ENCODE data around the gene ZFHX3. TPM values are rescaled to one million over a fixed set of nuclear protein-coding genes. Genes with fewer than 3 reads are reported as not detected.

The ZFHX3 gene
- total RNA-seq, 2 donors from 2014 or later = 9.2 to 18.9 TPM

DNA sequence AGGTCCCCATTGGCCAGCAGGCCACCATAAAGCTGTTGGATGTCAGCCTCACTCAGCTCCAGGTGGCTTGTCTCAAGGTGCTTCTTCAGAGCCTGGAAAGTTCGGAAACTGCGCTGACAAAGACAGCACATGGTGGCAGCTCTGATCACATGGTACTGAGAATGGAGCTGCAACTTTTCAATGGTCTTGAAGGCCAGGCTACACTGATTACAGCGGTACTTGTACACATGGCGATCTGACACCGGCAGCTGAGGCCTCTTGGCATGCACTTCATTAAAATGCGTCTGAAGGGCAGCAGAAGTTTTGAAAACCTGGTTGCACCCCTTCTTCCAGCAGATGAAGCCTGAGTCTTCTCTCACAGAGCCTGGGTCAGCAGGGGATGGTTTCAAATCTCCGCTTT, 249.7 kb downstream of the ZFHX3 start:
- H3K27ac ChIP-seq = no peak overlapping the region
- no peak for DNase-seq (ENCODE audit: low spot score)
- no peak overlapping the region for H3K4me3 ChIP-seq
- H3K4me1 ChIP-seq = no peaks in the 10 kb centered on the region
- TF ChIP-seq, protein P1, sequence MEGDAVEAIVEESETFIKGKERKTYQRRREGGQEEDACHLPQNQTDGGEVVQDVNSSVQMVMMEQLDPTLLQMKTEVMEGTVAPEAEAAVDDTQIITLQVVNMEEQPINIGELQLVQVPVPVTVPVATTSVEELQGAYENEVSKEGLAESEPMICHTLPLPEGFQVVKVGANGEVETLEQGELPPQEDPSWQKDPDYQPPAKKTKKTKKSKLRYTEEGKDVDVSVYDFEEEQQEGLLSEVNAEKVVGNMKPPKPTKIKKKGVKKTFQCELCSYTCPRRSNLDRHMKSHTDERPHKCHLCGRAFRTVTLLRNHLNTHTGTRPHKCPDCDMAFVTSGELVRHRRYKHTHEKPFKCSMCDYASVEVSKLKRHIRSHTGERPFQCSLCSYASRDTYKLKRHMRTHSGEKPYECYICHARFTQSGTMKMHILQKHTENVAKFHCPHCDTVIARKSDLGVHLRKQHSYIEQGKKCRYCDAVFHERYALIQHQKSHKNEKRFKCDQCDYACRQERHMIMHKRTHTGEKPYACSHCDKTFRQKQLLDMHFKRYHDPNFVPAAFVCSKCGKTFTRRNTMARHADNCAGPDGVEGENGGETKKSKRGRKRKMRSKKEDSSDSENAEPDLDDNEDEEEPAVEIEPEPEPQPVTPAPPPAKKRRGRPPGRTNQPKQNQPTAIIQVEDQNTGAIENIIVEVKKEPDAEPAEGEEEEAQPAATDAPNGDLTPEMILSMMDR (IDR thresholded peaks at IDR 0.05) = no peak
- peaks cover 64% of the 10 kb centered on the region for H3K36me3 ChIP-seq
- H3K27me3 ChIP-seq = no peaks in the 10 kb centered on the region
- no peaks in the 10 kb centered on the region for H3K9me3 ChIP-seq

DNA sequence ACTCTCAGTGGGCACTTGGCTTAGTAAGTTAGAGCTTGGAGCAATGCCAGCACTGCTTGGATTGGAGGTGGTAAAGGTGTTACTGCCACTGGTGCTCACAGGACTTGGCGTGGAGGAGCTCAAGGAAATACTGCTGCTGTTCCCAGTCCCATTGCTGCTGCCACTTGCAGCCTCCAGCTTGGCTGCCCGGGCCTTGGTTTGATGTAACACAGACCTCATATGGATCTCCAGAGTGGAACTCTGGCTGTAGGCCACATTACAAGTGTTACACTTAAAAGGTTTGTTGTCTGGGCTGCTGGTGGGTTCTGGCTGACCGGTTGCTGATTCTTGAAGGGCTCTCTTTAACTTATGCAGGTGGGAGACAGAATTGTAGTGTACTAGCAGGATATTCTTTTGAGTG, 250.3 kb downstream of the ZFHX3 start:
- DNase-seq (ENCODE audit: low spot score) = no peak
- Histone ChIP-seq H3K36me3 (peaks cover 71% of the 10 kb centered on the region), H3K27me3 (no peaks in the 10 kb centered on the region), H3K9me3 (no peaks in the 10 kb centered on the region), H3K27ac (no peak overlapping the region), H3K4me3 (no peak overlapping the region), H3K4me1 (no peaks in the 10 kb centered on the region)
- TF ChIP-seq, protein P1 (IDR thresholded peaks at IDR 0.05) = no peak

DNA sequence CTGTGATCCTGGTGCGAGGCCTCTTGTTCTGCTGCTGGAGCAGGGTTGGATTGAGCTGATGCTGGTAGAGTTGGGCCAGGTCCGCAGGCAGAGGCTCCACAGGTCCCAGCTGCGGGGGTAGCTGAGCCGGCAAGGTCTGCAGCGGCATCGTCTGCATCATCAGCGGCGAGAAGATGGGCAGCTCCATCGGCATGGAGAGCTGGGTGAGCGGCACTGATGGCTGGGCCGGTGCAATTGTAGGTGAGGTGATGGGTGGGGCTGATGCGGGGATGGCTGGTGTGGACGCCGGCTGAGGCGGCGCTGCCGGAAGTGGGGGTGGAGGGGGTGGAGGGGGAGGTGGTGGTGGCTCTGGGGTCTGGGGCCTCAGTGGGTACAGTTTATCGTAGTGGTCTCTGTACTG, 251.7 kb downstream of the ZFHX3 start:
- Histone ChIP-seq H3K4me1 (no peaks in the 10 kb centered on the region), H3K36me3 (peaks cover 71% of the 10 kb centered on the region), H3K4me3 (no peak overlapping the region), H3K27ac (no peak overlapping the region), H3K9me3 (no peaks in the 10 kb centered on the region), H3K27me3 (no peaks in the 10 kb centered on the region)
- no peak for DNase-seq (ENCODE audit: low spot score)
- TF ChIP-seq, protein P1 (IDR thresholded peaks at IDR 0.05) = no peak

DNA sequence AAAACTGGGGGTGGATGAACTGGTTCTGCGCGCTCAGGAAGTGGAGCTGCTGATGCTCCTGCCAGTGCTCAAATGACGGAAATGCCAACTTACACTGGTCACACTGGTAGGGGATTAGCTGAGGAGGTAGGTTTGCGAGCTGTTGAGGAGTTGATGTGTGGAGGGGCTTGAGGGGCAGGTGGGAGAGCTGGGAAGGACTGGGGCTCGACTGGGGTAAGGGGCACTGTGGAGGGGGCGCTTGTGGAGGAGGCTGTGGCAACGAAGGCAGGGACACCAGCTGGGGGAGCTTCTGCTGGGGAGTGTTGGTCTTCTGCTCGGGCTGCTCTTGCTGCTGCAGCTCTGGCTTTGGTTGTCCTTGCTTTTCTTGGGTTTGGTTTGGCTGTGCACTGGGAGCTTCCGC, 252.9 kb downstream of the ZFHX3 start:
- Histone ChIP-seq H3K27me3 (no peaks in the 10 kb centered on the region), H3K9me3 (no peaks in the 10 kb centered on the region), H3K36me3 (peaks cover 73% of the 10 kb centered on the region), H3K4me1 (no peaks in the 10 kb centered on the region), H3K27ac (no peak overlapping the region), H3K4me3 (no peak overlapping the region)
- no peak for DNase-seq (ENCODE audit: low spot score)
- TF ChIP-seq, protein P1 (IDR thresholded peaks at IDR 0.05) = no peak

DNA sequence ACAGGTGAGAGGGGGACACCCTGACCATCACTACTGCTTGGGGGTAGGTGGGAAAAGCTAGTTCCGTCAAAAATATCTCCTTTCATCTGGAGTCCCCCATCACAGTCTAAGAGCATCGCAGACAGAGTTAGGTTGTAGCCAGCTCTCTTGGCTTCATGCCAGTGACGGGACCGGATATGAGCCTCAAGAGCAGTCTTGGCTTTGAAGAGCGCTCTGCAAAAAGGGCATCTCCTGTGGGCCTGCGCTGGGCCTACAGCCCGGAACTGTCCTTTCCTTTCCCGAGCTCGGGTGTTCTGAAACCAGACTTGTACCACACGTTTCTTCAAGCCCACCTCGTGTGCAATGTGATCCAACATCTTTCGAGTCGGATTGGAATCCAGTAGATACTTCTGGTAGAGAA, 253.6 kb downstream of the ZFHX3 start:
- peaks cover 68% of the 10 kb centered on the region for H3K36me3 ChIP-seq
- no peak overlapping the region for H3K4me3 ChIP-seq
- DNase-seq (ENCODE audit: low spot score) = no peak

DNA sequence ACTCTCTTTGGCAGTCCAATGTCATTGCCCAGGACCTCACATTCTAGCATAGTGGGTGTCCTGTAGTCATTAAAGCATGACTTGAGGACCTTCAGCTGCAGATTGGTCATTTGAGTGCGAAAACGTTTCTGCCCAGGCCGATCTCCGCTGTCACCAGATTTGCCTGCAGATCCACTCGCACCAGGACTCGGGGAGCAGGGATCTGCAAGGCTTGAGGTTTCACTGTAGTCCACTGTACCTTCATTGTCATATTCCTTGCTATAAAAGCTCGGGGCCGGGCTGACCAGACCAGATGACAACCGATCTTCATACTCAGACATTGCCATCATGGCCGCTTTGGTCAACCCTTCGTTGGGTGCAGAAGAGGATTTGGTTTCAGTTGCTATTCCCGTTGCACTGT, 254.2 kb downstream of the ZFHX3 start:
- H3K4me3 ChIP-seq = no peak overlapping the region
- H3K27me3 ChIP-seq = no peaks in the 10 kb centered on the region
- no peaks in the 10 kb centered on the region for H3K4me1 ChIP-seq
- H3K36me3 ChIP-seq = peaks cover 64% of the 10 kb centered on the region
- TF ChIP-seq, protein P1 (IDR thresholded peaks at IDR 0.05) = no peak
- no peak overlapping the region for H3K27ac ChIP-seq
- no peak for DNase-seq (ENCODE audit: low spot score)
- H3K9me3 ChIP-seq = no peaks in the 10 kb centered on the region

More for the DNA sequence above, 253.6 kb downstream of the ZFHX3 start:
- TF ChIP-seq, protein P1 (IDR thresholded peaks at IDR 0.05) = no peak
- no peak overlapping the region for H3K27ac ChIP-seq
- no peaks in the 10 kb centered on the region for H3K9me3 ChIP-seq
- no peaks in the 10 kb centered on the region for H3K4me1 ChIP-seq
- no peaks in the 10 kb centered on the region for H3K27me3 ChIP-seq

All from right atrium auricular region (tissue), 2 donors.